MCF 10A (cell line): ENCODE data around the gene KIF26A. TPM values are rescaled to one million over a fixed set of nuclear protein-coding genes. Genes with fewer than 3 reads are reported as not detected.

Experiments
- BruUV-seq: library from RNA; stranded (reverse); fragments of 400-500 nt; replicated peaks from 2 replicates; lab custom pipeline; 2021; lab: Mats Ljungman, UMichigan
- CTCF ChIA-PET: fragments of 300-600 bp; sonication (Branson Sonifier 250); formaldehyde crosslinking; extraction: SDS; loops from one replicate; lab custom pipeline; 2021; ENCODE audit warnings: antibody characterized with exemption, inconsistent platforms; lab: Yijun Ruan, JAX
- POLR2A ChIA-PET: fragments of 300-600, 350-650 bp; sonication (Branson Sonifier 250); formaldehyde crosslinking; extraction: SDS; loops from one replicate; lab custom pipeline; 2020; ENCODE audit warnings: antibody characterized with exemption, inconsistent platforms; lab: Yijun Ruan, JAX
- DNase-seq: peaks from one replicate; pipeline ENCODE4 v3.0.0-alpha.2; 2018; ENCODE audit not compliant: unreplicated experiment
- H3K27ac Mint-ChIP-seq: one replicate; pipeline ENCODE4 v1.8.0; 2022; ENCODE audit warnings: mild to moderate bottlenecking, low read depth, mixed read lengths; ENCODE audit not compliant: unreplicated experiment
- H3K27me3 Mint-ChIP-seq: one replicate; pipeline ENCODE4 v1.8.0; 2022; ENCODE audit warnings: mixed read lengths; ENCODE audit not compliant: insufficient read depth, unreplicated experiment
- H3K36me3 Mint-ChIP-seq: one replicate; pipeline ENCODE4 v1.8.0; 2022; ENCODE audit warnings: mild to moderate bottlenecking, moderate library complexity, mixed read lengths; ENCODE audit not compliant: insufficient read depth, unreplicated experiment
- H3K4me1 Mint-ChIP-seq: one replicate; pipeline ENCODE4 v1.8.0; 2022; ENCODE audit warnings: mixed read lengths; ENCODE audit not compliant: insufficient read depth, unreplicated experiment
- H3K4me3 Mint-ChIP-seq: one replicate; pipeline ENCODE4 v1.8.0; 2022; ENCODE audit warnings: mild to moderate bottlenecking, moderate library complexity, mixed read lengths; ENCODE audit not compliant: unreplicated experiment
- H3K9me3 Mint-ChIP-seq: one replicate; pipeline ENCODE4 v1.8.0; 2022; ENCODE audit warnings: mixed read lengths; ENCODE audit not compliant: unreplicated experiment
- CTCF ChIP-seq: fragments of 200-600 bp; IDR thresholded peaks from one replicate; pipeline ENCODE4 v1.8.0; 2022; ENCODE audit warnings: antibody characterized with exemption, mild to moderate bottlenecking; ENCODE audit not compliant: unreplicated experiment
- intact Hi-C: fragments of 100-400 bp; cut with micrococcal nuclease; formaldehyde crosslinking; loops from 2 replicates; pipeline ENCODE4 v1.14.1; 2022
- total RNA-seq: library from RNA; stranded (reverse); gene quantifications from 2 replicates; pipeline ENCODE4 v1.2.3, GENCODE V29; 2022

KIF26A gene
- total RNA-seq, 1 experiment from 2014 or later = 0.26 TPM

- H3K4me1 Mint-ChIP-seq = no peaks in the 10 kb centered on the region
- intact Hi-C loops = no loop called here
- DNase-seq = no peak
- no peaks in the 10 kb centered on the region for H3K9me3 Mint-ChIP-seq
- no peak overlapping the region for H3K4me3 Mint-ChIP-seq
- TF ChIP-seq CTCF = no peak
- CTCF ChIA-PET = no interaction called here
- no peak overlapping the region for H3K27ac Mint-ChIP-seq
- no peaks in the 10 kb centered on the region for H3K27me3 Mint-ChIP-seq
- no TSS peak for BruUV-seq
- POLR2A ChIA-PET = no interaction called here
- no peaks in the 10 kb centered on the region for H3K36me3 Mint-ChIP-seq
Measured at GRCh38 chr14:104200106-104200505, 61.7 kb downstream of the KIF26A start.

GRCh38 chr14:104200591-104200990 is 62.2 kb downstream of the KIF26A start:
- Mint-ChIP-seq H3K36me3 (no peaks in the 10 kb centered on the region), H3K4me1 (no peaks in the 10 kb centered on the region), H3K9me3 (no peaks in the 10 kb centered on the region), H3K4me3 (no peak overlapping the region), H3K27ac (no peak overlapping the region), H3K27me3 (no peaks in the 10 kb centered on the region)
- no peak for TF ChIP-seq CTCF
- intact Hi-C loops = no loop called here
- ChIA-PET POLR2A (no interaction called here), CTCF (no interaction called here)
- BruUV-seq = no TSS peak
- no peak for DNase-seq

GRCh38 chr14:104201063-104201462 is 62.7 kb downstream of the KIF26A start:
- BruUV-seq = no TSS peak
- no peak overlapping the region for H3K27ac Mint-ChIP-seq
- CTCF ChIA-PET = no interaction called here
- no peak for TF ChIP-seq CTCF
- intact Hi-C loops = no loop called here
- no peaks in the 10 kb centered on the region for H3K27me3 Mint-ChIP-seq
- no peaks in the 10 kb centered on the region for H3K4me1 Mint-ChIP-seq
- POLR2A ChIA-PET = no interaction called here
- DNase-seq = no peak
- no peaks in the 10 kb centered on the region for H3K36me3 Mint-ChIP-seq
- no peak overlapping the region for H3K4me3 Mint-ChIP-seq
- no peaks in the 10 kb centered on the region for H3K9me3 Mint-ChIP-seq

- no peaks in the 10 kb centered on the region for H3K36me3 Mint-ChIP-seq
- ChIA-PET POLR2A (no interaction called here), CTCF (interaction anchor here (0.6 kb wide), 1 partner anchor 8 kb away, joined by 3 read pairs; no protein-coding TSS in a partner anchor)
- no peak overlapping the region for H3K27ac Mint-ChIP-seq
- H3K4me1 Mint-ChIP-seq = no peaks in the 10 kb centered on the region
- no peak for TF ChIP-seq CTCF
- no TSS peak for BruUV-seq
- H3K9me3 Mint-ChIP-seq = no peaks in the 10 kb centered on the region
- intact Hi-C loops = no loop called here
- no peak for DNase-seq
- H3K4me3 Mint-ChIP-seq = no peak overlapping the region
- H3K27me3 Mint-ChIP-seq = peaks cover 4% of the 10 kb centered on the region
Measured at GRCh38 chr14:104201496-104201895, 63.1 kb downstream of the KIF26A start.
